ENCODE data around the gene CLIC4. TPM values are rescaled to one million over a fixed set of nuclear protein-coding genes. Genes with fewer than 3 reads are reported as not detected.
"Not testable (repeated sequence)": the region's sequence is repeated elsewhere in the genome, so short reads cannot be mapped to it uniquely, and the experiment has no call there.

The CLIC4 gene
- total RNA-seq, 4 donors from 2014 or later: 205 to 309 (median 292) TPM

DNA sequence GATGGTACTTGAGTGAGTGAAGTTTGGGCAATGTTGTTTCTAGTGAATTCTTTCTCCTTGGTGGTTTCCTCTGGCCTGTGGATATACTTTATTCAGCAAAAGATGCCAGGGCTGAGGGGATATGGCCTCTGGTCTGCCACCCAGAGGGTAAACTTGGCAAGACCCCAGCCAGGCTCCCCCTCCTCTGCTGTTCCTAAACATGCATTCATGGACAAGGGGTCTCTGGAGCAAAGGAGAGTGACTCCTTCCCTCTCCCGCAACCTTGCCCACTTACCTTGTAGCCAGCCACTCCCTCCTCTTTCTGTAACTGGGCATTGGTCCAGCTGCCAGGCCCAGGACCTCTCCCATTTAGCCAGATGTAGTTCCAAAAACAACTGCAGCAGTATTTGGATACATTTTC is 141.0 kb downstream of the CLIC4 start:
- TF ChIP-seq, protein P1, sequence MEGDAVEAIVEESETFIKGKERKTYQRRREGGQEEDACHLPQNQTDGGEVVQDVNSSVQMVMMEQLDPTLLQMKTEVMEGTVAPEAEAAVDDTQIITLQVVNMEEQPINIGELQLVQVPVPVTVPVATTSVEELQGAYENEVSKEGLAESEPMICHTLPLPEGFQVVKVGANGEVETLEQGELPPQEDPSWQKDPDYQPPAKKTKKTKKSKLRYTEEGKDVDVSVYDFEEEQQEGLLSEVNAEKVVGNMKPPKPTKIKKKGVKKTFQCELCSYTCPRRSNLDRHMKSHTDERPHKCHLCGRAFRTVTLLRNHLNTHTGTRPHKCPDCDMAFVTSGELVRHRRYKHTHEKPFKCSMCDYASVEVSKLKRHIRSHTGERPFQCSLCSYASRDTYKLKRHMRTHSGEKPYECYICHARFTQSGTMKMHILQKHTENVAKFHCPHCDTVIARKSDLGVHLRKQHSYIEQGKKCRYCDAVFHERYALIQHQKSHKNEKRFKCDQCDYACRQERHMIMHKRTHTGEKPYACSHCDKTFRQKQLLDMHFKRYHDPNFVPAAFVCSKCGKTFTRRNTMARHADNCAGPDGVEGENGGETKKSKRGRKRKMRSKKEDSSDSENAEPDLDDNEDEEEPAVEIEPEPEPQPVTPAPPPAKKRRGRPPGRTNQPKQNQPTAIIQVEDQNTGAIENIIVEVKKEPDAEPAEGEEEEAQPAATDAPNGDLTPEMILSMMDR (IDR thresholded peaks at IDR 0.05): no peak
- ATAC-seq (ENCODE audit: low FRiP score) (no peak), DNase-seq (ENCODE audit: low spot score) (no peak)

DNA sequence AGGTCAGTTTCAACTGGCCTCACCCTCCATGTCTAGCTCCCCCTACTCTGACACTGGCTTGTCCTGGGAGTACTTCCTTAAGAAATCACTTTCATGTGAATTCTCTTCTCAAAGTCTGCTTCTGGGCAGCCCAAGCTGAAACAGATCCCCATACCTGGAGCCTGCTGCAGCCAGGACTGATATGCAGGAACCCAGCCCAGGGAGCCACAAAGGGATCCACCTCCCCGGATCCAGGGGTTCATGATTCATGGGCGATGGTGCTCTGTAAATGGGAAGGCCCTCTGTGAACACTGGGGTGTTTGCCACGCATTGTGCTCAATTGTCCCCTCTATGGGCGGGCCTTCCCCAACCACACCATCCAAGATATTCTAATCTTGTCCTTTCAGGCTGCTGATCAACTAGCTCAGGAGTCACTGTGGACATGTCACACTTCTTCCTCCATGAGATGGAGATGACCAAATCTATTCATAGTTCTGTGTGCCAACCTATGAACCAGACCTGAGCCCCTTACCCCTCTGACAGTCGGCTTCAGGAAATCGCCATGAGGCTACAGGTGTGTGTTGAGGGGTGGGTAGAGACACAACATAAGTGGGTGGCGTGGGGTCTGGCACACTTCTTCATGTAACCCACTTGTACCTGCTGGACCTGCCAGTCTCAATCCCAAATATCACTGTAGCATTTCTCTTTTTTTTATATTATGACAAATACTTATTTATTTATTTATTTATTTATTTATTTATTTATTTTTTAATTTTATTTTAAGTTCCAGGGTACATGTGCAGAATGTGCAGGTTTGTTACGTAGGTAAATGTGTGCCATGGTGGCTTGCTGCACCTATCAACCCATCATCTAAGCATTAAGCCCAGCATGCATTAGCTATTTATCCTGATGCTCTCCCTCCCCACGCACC is 143.1 kb downstream of the CLIC4 start:
- ATAC-seq (ENCODE audit: low FRiP score) (no peak), DNase-seq (ENCODE audit: low spot score) (no peak)
- TF ChIP-seq, protein P1 (IDR thresholded peaks at IDR 0.05): no peak

DNA sequence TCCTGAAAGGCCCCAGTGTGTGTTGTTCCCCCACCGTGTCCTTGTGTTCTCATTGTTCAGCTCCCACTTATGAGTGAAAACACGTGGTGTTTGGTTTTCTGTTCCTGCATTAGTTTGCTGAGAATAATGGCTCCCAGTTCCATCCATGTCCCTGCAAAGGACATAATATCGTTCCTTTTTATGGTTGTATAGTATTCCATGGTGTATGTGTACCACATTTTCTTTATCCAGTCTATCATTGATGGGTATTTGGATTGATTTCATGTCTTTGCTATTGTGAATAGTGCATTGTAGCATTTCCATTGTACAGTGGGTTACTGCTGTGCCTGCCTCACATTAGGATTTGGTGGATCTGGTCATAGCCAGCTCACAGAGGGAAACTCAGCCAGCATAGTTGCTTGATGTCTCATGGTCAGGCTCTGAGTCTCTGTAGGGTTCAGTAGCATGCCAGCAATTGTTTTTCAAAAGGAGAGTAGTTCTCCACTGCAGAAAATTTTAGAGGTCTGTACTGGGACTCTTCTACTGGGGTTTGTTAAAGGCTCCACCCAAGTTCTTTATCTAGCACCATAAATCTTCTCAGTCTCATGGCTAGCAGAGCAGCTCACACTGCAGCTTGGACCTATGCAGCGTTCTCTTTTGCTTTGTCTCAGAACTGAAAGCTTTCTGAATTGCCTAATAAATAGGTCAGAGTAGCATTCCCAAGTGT is 143.9 kb downstream of the CLIC4 start:
- DNase-seq (ENCODE audit: low spot score) (no peak), ATAC-seq (ENCODE audit: low FRiP score) (no peak)
- TF ChIP-seq, protein P1 (IDR thresholded peaks at IDR 0.05): no peak

DNA sequence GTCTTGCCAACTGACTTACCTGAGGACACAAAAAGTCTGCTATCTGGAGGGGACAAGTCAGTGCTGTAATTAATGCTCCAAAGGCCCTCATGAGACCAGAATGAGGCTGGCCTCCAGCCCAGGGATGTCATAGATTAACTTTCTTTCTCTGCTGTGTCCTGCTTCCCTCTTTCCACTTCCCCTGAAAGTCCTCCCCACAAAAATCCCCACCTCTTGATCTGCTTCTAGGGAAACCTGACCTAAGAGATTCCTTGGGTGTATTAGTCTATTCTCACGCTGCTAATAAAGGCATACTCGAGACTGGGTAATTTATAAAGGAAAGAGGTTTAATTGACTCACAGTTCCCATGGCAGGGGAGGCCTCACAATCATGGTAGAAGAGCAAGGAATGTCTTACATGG is 145.6 kb downstream of the CLIC4 start:
- TF ChIP-seq, protein P1 (IDR thresholded peaks at IDR 0.05): no peak
- ATAC-seq (ENCODE audit: low FRiP score) (no peak), DNase-seq (ENCODE audit: low spot score) (no peak)

DNA sequence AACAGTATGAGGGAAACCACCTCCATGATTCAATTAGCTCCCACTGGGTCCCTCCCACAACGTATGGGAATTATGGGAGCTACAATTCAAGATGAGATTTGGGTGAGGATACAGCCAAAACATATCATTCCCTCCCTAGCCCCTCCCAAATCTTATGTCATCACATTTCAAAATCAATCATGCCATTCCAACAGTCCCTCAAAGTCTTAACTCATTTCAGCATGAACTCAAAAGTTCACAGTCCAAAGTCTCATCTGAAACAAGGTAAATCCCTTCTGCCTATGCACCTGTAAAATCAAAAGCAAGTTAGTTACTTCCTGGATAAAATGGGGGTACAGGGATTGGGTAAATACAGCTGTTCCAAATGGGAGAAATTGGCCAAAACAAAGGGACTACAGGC is 146.1 kb downstream of the CLIC4 start:
- DNase-seq (ENCODE audit: low spot score); ATAC-seq (ENCODE audit: low FRiP score): not testable (repeated sequence)

DNA sequence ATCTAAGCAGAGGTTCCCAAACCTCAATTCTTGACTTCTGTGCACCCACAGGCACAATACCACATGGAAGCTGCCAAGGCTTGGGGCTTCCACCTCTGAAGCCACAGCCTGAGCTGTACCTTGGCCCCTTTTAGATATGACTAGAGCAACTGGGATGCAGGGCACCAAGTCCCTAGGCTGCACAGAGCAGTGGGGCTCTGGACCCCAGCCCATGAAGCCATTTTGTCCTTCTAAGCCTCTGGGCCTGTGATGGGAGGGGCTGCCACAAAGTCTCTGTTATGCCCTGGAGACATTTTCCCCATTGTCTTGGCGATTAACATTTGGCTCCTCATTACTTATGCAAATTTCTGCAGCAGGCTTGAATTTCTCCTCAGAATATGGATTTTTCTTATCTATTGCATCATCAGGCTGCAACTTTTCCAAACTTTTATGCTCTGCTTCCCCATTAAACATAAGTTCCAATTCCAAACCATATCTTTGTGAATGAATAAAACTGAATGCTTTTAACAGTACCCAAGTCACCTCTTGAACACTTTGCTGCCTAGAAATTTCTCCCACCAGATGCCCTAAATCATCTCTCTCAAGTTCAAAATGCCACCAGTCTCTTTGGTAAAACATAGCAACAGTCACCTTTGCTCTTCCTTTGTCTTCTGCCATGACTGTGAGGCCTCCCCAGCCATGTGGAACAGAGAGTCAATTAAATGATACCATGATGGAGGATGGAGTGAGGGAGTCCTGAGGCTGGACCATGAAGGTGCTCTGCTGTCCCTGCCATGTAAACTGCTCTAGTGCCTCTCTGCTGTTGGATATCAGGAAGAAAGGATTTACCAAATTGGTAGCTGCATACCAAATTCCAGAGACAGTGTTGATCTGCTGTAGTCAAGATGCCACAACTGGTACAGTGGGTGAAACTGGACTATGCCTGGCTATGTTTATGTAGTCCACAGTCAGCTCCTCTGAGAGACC is 147.2 kb downstream of the CLIC4 start:
- ATAC-seq (ENCODE audit: low FRiP score) (no peak), DNase-seq (ENCODE audit: low spot score) (peak; percentile 11)
- TF ChIP-seq, protein P1 (IDR thresholded peaks at IDR 0.05): no peak

DNA sequence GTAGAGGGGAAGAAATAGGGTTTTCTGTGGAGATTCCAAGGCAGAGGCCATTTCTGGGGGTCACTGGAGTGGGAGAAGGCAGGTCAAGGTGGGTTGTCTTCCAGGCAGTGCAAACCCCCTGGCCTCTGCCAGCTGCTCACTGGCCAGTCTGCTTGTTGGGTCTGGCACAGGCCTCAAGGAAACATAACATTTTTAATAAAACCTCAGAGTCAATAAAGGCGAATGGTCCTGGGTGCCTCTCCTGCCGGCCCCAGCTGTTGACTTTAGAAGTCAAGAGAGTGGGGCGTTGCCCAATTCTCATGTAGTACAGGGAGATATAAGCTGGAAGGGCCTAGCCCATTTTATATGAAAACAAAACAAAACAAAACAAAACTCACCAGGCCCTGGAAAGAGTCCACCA is 148.2 kb downstream of the CLIC4 start:
- no peak for ATAC-seq (ENCODE audit: low FRiP score)
- peak; percentile 3 for DNase-seq (ENCODE audit: low spot score)
- TF ChIP-seq, protein P1 (IDR thresholded peaks at IDR 0.05): no peak
